HG03097 (cell line): ENCODE data around the gene APP.

Experiments used
- ATAC-seq: cut with Tn5 transposase; IDR thresholded peaks from one replicate; pipeline ENCODE4 v1.9.1; 2021; ENCODE audit not compliant: unreplicated experiment, low FRiP score

Gene APP

DNA sequence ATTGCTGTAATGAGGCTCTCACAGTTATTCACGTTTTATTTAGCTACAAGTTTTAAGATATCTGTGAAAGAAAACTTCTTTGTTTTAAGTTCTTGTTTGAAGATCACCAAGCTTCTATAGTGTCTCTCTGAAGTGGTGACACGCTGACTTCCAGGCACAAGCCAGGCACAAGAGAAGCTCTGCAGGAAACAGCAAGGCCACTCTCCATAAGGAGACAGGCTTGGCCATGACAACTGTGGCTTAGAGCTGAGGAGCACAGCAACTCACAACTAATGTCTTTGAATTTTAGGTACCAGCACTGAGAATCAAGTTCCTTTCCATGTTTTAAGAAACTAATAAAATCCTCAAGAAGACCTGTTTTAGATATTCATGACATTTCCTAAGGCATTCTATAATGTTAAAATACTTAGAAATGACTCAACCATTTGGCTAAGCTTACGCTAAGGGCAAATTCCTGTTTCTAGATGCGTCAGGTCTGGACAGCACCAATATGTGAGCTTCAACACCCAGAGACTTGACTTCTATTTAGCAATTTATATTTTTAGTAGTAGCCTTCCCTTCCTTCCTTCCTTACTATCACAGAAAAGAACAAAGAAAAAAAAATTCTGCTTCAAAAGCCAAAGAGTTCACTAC, 40.2 kb downstream of the APP start:
- ATAC-seq = no peak

GRCh38 chr21:26127918-26128317, 42.7 kb downstream of the APP start:
- ATAC-seq = no peak

- no peak for ATAC-seq
These were observed 43.3 kb downstream of the APP start for GRCh38 chr21:26127073-26127814.

DNA sequence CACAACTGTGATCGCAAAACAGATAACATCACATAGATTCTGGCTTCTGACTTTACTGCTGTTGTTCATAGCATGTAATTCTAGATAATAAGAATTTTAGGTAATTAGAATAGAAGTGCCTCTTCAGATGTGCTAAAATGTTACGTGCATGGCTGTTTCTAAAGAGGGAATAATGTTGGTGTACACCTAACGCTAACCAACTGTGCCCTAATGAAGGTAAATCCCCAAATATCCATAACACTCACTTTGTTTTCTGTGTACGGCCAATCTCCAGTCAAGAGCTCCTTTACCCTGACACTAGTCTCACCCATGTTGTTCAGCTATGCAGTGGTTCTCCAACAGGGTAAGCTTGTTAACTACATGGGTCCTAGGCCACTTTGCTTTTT, 44.4 kb downstream of the APP start:
- ATAC-seq = no peak

- no peak for ATAC-seq
These were observed 45.0 kb downstream of the APP start for GRCh38 chr21:26125433-26126167.

DNA sequence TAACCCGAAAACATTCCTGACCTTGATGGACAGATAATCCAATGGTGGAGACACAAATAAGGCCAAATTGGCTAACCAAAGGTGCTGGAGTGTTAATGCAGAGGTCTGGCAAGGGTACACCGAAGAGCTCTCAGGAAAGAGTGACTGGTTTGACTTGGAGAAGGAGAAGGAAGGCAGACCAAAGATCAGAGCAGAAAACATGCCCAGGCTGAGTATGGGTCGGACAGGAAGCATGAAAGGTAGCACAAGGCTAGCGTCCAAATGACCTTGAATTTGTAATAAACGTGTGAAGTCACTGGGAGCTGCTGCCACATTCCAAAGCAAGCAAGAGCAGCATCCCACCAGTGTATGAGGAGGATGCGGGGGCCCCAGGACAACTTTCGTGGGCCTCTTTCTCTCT, 45.7 kb downstream of the APP start:
- ATAC-seq = no peak

DNA sequence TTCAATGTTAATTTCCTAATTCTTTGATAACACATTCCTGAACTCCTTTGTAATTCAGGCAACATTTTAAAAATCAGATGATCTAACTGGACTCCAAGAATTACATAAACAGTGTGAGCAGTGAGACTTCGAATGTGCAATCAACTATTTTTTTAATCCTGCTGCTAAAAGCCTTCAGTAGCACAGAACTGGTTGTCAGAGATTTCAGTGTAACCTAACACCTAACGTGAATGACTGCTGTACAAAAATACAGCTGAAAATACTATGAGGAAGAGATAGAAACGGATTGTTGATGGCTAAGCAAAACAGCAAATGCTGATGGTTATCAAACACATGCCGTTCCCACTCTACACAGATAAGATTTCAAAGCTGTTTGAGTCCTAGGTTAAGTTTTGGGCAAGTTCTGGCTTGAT, 46.1 kb downstream of the APP start:
- ATAC-seq = no peak

DNA sequence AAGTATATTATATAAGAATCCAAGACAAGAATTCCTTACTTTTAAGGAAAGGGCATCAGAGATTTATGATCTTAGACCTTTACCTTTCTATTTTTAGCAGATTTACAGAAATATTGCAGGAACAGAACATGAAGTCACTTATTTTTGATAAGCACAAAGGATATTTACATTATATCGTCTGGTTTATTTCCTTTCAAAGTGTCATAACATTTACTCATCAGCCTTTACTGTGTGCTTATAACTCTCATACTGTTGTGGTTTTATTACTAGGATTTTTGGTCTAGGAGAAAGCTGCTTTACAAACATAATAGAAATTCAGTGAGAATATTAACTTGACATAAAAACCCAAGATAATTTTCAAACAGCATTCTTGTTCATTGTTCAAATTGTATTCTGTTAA, 47.6 kb downstream of the APP start:
- ATAC-seq = no peak

DNA sequence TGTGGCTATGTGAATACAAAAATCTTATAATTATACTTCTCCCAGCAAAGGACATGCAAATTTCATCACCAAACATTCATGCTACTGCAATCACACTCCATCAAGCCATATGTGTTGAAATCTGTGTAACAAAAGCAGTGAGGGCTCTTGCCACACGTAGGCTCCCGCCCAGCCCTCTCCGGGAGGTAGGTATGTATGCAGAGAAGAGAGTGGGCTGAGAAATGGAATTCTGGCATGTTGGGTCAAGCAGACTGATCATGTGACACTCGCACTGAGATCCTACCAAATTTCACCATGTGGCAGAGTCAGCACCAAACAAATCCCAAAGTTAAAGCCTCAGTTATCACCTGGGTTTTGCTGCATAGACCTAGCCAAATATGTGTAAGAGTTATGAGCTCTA, 49.7 kb downstream of the APP start:
- ATAC-seq = no peak

- no peak for ATAC-seq
These were observed 50.7 kb downstream of the APP start for GRCh38 chr21:26119906-26120305.

GRCh38 chr21:26118938-26119540, 51.5 kb downstream of the APP start:
- no peak for ATAC-seq

DNA sequence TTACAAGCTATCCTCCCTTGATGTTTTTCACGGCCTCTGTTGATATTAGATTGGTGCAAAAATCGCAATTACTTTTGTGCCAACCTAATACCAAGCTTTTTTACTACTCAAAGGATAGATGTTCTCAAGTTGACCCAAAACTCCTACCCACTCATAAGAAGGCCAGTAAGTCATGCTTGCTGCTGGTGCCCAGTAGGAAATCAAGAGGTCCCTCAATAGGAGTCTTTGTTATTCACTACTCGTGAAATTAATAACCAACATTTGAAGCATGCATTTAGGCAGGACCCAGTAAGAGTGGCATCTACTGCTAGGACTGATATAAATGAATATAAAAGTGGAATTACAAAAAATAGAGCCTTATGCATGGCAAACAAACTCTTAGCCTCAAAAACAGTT, 52.6 kb downstream of the APP start:
- ATAC-seq = no peak

GRCh38 chr21:26117324-26117971, 53.1 kb downstream of the APP start:
- no peak for ATAC-seq

DNA sequence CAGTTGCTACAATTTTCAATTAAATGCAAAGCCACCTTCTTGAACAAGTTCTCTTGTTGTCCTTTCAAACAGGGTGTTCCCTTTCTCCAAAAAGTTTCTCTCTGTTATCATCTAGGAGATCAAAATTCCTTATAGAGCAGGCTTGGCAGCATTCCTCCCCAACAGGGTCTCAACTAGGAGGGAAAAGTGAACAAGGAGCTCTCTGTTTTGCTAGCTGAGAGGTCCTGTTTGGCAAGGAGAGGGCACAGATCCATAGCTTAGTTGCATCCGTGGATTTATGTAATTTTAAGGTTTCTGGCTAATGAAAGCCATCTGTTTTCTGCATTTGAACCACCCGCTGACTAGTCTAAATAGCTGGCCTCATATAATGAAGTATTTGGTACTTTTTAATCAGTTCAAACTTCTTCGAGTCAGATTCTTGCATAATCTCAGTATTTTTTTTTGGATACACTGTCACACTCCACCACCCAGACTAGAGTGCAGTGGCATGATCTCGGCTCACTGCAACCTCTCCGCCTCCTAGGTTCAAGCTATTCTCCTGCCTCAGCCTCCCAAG, 54.0 kb downstream of the APP start:
- no peak for ATAC-seq

- ATAC-seq = no peak
These were observed 54.7 kb downstream of the APP start for GRCh38 chr21:26115899-26116298.

DNA sequence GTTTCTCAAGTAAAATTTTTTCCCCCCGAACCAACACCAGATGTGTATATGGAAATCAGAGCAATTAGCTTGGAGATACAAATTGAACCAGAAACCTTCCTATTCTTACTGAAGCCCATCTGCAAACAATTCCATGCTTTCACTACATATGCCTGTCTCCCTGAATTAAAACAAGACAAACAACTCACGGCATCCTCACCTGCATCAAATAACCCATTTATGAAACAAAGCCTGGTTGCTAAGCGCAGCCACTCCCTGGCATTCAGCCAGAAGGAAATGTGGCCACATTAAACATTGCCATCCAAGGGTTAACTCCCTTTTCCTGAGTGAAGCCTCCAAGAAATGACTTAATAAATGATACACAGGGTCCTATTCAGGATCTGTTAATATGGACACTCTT, 55.3 kb downstream of the APP start:
- no peak for ATAC-seq

GRCh38 chr21:26112975-26113374, 57.6 kb downstream of the APP start:
- no peak for ATAC-seq

- ATAC-seq = no peak
These were observed 58.3 kb downstream of the APP start for GRCh38 chr21:26112127-26112742.

- ATAC-seq = no peak
These were observed 59.9 kb downstream of the APP start for GRCh38 chr21:26110715-26111114.

DNA sequence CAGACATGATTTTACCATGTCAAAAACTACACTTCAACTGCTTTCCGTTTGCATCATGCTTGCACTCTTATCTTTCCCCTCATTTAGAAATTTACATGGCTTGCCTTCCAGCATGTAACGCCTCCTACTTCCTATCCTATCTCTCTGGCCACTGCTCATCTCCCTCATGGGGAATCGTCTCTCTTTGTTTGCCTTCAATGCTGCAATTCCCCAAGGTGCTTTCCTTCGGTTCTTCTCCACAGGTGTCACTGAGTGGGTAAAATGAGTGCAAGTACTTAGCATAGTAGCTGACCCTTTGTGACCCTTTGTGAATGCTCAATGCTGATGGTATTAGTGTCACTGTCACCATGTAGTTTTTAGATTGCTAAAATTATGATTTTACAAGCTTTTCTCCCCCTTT, 63.1 kb downstream of the APP start:
- no peak for ATAC-seq
